AG08396 (cell line): Measurements from ENCODE around the gene AQP2.

ENCODE experiments used
- DNase-seq: peaks from one replicate; pipeline ENCODE4 v3.0.0; 2012; ENCODE audit warnings: low spot score, mixed read lengths

AQP2 gene

DNA sequence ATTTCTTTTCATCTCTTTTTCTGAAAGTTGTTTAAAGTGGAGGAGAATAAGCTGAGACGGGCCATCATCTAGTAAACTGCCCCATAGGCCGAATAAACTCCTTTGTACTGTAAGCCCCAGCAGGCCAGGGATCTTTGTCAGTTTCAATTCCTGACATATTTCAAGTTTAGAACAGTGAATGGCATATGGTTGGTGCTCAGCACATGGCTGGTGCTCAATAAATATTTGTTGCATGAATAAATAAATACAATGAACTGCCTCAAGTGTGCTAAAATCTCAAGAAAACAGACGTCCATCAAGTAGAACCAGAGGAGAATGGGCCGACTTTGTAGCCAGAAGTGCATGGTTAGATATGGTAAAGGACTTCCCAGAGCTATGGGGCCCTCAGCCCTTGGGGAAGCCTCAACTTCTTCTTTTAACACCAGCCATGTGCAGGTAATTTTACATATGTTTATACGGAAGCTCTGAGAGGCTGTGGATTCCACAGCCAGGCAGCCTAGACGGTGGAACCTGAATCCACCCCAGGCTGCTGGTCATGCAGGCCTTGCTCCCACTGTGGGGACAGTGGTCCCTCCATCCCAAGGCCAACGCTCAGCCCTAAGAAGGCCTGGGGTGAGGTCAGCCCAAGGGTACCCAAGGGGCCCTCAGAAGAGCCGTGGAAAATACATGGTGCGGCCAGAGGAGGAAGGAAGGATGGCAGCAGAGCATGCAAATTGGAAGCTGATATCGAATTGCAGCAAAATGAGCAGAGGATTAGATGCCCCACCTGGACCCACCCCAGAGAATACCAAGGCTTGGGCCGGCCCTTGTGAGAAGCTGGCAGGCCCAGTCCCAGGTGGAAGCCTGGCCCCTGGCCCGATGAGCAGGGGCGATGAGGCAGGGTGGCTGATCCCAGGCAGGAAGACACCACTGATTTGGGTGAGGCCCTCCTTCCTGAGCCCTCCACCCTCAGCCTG is 8.7 kb upstream of the AQP2 start:
- no peak for DNase-seq

GRCh38 chr12:49942512-49942893 is 8.0 kb upstream of the AQP2 start:
- no peak for DNase-seq

DNA sequence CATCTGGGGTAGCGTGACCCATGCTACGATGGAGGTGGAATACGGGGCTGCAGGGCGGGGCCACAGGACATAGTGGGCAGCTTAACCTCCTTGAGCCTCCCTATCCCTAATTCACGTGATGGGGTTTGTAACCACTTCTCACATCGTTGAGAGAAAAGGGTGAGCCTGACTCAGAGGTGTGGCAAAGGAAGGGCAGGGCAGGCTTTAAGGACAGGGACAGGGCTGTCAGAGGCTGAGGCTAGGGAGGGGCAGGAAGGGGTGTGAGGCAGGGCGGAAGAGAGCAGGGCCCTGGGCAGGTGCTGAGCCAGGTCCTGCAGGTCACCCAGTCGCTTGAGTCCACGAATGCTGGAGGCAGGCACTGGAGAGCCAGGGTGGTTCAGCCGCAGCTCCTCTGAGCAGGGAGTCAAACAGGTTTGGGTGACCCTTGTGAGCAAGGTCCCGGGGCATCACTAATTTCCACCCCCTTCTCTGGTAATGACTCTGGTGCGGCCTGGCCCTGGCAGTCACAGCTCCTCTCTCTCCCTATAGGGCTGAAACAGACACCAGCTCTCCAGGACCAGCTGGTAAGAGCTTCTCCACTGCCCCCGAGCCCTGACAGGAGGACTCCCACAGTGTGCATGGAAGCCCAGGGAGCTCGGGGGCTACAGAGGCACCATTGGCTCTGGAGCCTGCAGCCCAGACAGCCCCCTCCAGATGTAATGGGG is 7.5 kb upstream of the AQP2 start:
- no peak for DNase-seq

- no peak for DNase-seq
Observed at GRCh38 chr12:49943625-49943960, 6.9 kb upstream of the AQP2 start.

- no peak for DNase-seq
Observed at GRCh38 chr12:49944046-49944445, 6.5 kb upstream of the AQP2 start.

DNA sequence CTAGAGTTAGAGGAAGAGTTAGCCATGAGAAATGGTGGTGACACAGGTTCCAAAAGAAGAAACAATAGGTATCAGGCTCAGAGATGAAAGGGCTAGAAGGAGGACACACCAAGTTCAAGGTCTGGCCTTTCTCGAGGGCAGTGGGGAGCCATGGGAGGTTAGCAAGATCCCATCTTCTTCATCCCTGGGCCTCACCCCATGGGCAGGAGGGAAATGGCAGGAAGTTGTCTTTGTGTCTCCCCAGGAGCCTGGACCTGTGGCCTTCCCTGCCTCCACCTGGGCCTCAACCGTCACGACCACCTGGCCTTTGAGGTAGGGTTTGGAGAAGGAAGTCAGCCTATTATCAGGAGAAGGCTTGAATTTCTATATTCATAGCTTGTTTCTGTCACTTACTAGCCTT is 5.8 kb upstream of the AQP2 start:
- DNase-seq, result no peak

DNA sequence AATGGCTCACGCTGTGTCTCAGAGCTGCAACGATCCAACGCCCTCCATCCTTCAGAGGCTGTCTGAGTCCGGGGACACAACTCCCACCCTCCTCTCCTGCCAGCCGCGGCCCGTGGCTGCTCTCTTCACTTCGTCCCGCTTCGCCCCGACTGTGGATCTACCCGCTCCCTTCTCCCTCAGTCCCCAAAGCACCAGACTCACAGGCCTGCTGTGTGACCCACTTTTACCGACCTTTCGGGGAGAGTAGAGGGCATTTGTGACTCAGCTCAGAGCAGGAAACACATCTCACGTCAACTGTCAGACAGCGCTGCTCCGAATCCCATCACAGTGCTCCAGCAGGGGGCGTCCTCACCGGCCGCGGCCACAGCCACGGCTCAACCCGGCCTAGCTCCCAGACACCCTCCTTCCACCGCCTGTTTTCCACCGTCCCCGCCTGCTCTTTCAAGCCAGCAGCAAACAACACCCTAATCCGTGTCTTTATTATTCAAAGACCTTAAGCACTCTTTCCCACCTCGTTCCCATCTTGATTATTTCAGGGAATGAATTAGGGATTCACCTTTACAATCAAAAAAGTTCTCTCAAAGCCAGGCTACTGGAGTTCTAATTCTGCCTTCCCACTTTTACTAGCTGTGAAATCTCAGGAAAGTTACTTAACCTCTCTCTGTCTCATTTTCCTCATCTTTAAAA is 5.0 kb upstream of the AQP2 start:
- DNase-seq, result peak; percentile 91

DNA sequence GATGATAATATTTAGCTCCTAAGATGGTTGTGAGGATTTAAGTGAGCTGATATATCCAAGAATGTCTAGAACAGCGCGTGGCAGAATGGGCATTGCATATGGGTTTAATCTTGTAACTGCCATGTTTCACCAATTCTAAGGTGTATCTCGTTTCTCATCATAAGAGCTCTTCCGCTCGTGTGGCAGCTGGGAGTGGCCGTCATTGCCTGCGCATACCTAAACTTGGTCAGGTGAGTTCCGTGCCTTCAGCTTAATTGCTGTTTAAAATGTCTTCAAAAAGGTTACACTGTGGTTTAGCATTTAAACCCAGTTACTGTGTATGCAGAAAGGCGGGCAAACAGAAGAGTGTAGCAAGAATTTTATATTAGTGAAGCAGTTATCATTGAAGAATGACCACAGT is 4.5 kb upstream of the AQP2 start:
- no peak for DNase-seq

GRCh38 chr12:49946497-49946896 is 4.0 kb upstream of the AQP2 start:
- no peak for DNase-seq

GRCh38 chr12:49947593-49948226 is 2.8 kb upstream of the AQP2 start:
- no peak for DNase-seq

GRCh38 chr12:49948866-49949845 is 1.4 kb upstream of the AQP2 start:
- no peak for DNase-seq

GRCh38 chr12:49949866-49950265 is 671 bp upstream of the AQP2 start:
- no peak for DNase-seq

DNA sequence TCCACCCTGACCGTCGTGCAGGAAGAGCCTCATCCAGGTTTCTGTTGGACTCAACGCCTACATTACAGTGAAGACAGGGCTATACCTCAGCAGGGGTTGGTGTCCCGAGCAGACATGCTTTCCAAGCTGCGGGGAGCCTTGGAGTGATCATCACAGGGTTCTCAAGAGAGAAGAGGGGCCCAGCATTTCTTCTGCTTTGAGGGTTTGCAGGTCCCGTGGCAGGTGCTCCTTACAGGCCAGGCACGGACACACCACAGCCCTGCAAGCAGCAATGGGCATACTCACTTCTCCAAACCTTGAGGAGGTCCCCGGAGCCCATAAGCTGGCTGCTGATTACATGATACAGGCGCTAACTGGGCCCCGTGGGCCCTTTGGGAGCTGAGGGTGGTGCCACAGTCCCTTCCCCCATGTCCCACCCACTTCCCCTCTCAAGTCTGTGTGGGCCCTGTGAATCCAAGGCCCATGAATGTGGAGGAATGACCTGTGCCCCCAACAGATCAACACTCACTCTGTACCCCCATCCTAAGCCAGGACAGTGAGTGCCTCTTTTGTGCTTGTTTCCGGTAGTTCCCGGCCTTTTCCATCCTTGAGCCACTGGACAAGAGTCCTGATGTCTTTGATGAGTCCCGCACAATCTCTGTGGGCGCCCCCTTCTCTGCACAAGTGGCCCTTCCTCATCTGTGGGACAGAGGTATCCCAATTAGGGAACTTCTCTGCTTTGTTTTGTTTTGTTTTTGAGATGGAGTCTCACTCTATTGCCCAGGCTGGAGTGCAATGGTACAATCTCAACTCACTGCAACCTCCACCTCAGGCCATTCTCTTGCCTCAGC is 1.1 kb downstream of the AQP2 start:
- no peak for DNase-seq

GRCh38 chr12:49952391-49953055 is 2.0 kb downstream of the AQP2 start:
- DNase-seq, result no peak

GRCh38 chr12:49953151-49953550 is 2.6 kb downstream of the AQP2 start:
- no peak for DNase-seq

GRCh38 chr12:49953961-49954846 is 3.7 kb downstream of the AQP2 start:
- no peak for DNase-seq

- no peak for DNase-seq
Observed at GRCh38 chr12:49954863-49955830, 4.6 kb downstream of the AQP2 start.
